Measurements from ENCODE around the gene PRKAR2B. TPM values are rescaled to one million over a fixed set of nuclear protein-coding genes. Genes with fewer than 3 reads are reported as not detected.

Gene PRKAR2B
- total and polyA plus RNA-seq, 4 donors, result 0.88 to 41.8 (median 1.6) TPM

- no peak overlapping the region for H3K4me3 ChIP-seq (ENCODE audit: low read depth in 1 of 3, low read length in 3 of 3)
- no peaks in the 10 kb centered on the region for H3K4me1 ChIP-seq (ENCODE audit: control insufficient read depth in 4 of 4, insufficient read depth in 4 of 4, low read length in 3 of 4)
- no peaks in the 10 kb centered on the region for H3K36me3 ChIP-seq (ENCODE audit: control insufficient read depth in 4 of 4, insufficient read depth in 3 of 4, low read depth in 1 of 4, low read length in 3 of 4)
- H3K9ac ChIP-seq (ENCODE audit: low read depth in 1 of 2, low read length in 2 of 2), result no peak overlapping the region
- peaks cover 0 to 2% (median 0%) of the 10 kb centered on the region in 4 donors for H3K9me3 ChIP-seq (ENCODE audit: control insufficient read depth in 4 of 4, low read length in 3 of 4)
- no peak for DNase-seq (ENCODE audit: low spot score)
- H3K27me3 ChIP-seq (ENCODE audit: control insufficient read depth in 4 of 4, insufficient read depth in 4 of 4, low read length in 3 of 4), result no peaks in the 10 kb centered on the region
- TF ChIP-seq GABPA (IDR thresholded peaks at IDR 0.05 in 1 of 2, conservative IDR thresholded peaks at IDR 0.05 in 1 of 2), result no peak
- TF ChIP-seq EGR1 (IDR thresholded peaks at IDR 0.05; ENCODE audit: low read depth in 2 of 2), result no peak
- TF ChIP-seq SP1 (IDR thresholded peaks at IDR 0.05), result no peak
- no peak for TF ChIP-seq ATF3 (IDR thresholded peaks at IDR 0.05)
- no peak for TF ChIP-seq RAD21 (IDR thresholded peaks at IDR 0.05)
- TF ChIP-seq HNF4A (conservative IDR thresholded peaks at IDR 0.05), result no peak
- no peak for TF ChIP-seq NR2F2 (IDR thresholded peaks at IDR 0.05)
- TF ChIP-seq RXRA (IDR thresholded peaks at IDR 0.05), result no peak
- TF ChIP-seq JUND (IDR thresholded peaks at IDR 0.05), result no peak
- TF ChIP-seq CTCF (IDR thresholded peaks at IDR 0.05; ENCODE audit: low read depth, low read length, missing input control), result no peak
- no peak for TF ChIP-seq HNF4G (IDR thresholded peaks at IDR 0.05)
- TF ChIP-seq REST (IDR thresholded peaks at IDR 0.05), result no peak
- no peak for TF ChIP-seq FOXA1 (IDR thresholded peaks at IDR 0.05)
- TF ChIP-seq ZBTB33 (IDR thresholded peaks at IDR 0.05), result no peak
- TF ChIP-seq YY1 (IDR thresholded peaks at IDR 0.05), result no peak
- TF ChIP-seq TAF1 (conservative IDR thresholded peaks at IDR 0.05), result no peak
- TF ChIP-seq MAX (IDR thresholded peaks at IDR 0.05), result no peak
- no peak for TF ChIP-seq FOXA2 (IDR thresholded peaks at IDR 0.05)
- 93% methylated on average over 1 of the region's 1 CpG for WGBS
- H3K27ac ChIP-seq (ENCODE audit: low read depth in 1 of 2, low read length in 2 of 2), result no peak overlapping the region
Measured at GRCh38 chr7:107034553-107034952, 10.0 kb upstream of the PRKAR2B start.
